Measurements from ENCODE around the gene TPRX1.
"Not testable (repeated sequence)": the region's sequence is repeated elsewhere in the genome, so short reads cannot be mapped to it uniquely, and the experiment has no call there.

TPRX1 gene

DNA sequence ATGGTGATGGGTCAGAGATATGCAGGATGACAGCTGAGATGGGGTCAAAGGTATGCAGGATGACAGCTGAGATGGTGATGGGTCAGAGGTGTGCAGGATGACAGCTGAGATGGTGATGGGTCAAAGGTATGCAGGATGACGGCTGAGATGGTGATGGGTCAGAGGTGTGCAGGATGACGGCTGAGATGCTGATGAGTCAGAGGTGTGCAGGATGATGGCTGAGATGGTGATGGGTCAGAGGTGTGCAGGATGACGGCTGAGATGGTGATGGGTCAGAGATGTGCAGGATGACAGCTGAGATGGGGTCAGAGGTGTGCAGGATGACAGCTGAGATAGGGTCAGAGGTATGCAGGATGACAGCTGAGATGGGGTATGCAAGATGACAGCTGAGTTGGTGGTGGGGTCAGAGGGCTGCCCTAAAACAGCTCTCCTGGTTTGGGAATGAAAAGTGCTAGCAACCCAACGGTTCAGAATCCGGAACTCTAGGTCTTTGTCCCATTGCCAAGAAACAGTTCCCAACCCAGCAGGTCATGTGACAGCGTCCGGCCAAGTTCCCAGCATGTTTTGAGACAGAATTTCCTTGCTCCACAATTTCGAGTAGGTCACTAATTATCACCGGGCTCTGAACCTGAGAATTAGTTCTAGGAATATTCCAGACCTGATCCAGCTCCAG, 22.6 kb downstream of the TPRX1 start:
- Histone ChIP-seq H3K27me3 (ENCODE audit: control insufficient read depth, insufficient read depth, low read length) (no peaks in the 10 kb centered on the region), H3K4me1 (ENCODE audit: control insufficient read depth, insufficient read depth, low read length) (peaks cover 3% of the 10 kb centered on the region; the same call in 1 of the 2 replicates), H3K9me3 (ENCODE audit: control insufficient read depth, insufficient read depth, low read length) (no peaks in the 10 kb centered on the region), H3K36me3 (ENCODE audit: control insufficient read depth, insufficient read depth, low read length) (peaks cover 27% of the 10 kb centered on the region), H3K27ac (ENCODE audit: low read length) (no peak overlapping the region), H3K4me3 (ENCODE audit: low read length) (no peak overlapping the region)
- WGBS (ENCODE audit: insufficient coverage, insufficient read length): no CpG with 5 or more reads among the region's 9 CpGs
- no peak for DNase-seq (ENCODE audit: low read depth, low spot score)

DNA sequence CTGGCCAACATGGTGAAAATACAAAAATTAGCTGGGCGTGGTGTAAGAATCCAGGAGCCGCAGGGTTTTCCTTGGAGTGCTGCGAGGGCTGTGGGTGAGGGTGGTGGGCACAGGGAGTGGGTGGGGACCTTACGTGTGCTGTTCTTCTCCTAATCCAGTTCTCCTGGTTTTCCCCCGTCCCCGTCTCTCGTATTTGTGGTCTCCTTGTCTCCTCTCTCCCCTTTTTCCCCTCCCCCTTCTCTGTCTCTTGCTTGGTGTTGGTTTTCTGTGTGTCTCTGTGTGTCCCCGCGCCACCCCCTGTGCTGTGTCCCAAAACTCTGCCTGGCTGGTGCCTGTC, 24.2 kb downstream of the TPRX1 start:
- DNase-seq (ENCODE audit: low read depth, low spot score): no peak
- H3K27ac ChIP-seq (ENCODE audit: low read length): no peak overlapping the region
- no peak overlapping the region for H3K4me3 ChIP-seq (ENCODE audit: low read length)
- no peaks in the 10 kb centered on the region for H3K27me3 ChIP-seq (ENCODE audit: control insufficient read depth, insufficient read depth, low read length)
- no peaks in the 10 kb centered on the region for H3K9me3 ChIP-seq (ENCODE audit: control insufficient read depth, insufficient read depth, low read length)
- WGBS (ENCODE audit: insufficient coverage, insufficient read length): no CpG with 5 or more reads among the region's 9 CpGs
- H3K4me1 ChIP-seq (ENCODE audit: control insufficient read depth, insufficient read depth, low read length): peaks cover 3% of the 10 kb centered on the region; the same call in 1 of the 2 replicates
- H3K36me3 ChIP-seq (ENCODE audit: control insufficient read depth, insufficient read depth, low read length): peaks cover 22% of the 10 kb centered on the region

GRCh38 chr19:47779524-47780214, 24.7 kb downstream of the TPRX1 start:
- WGBS (ENCODE audit: insufficient coverage, insufficient read length): no CpG with 5 or more reads among the region's 24 CpGs
- peaks cover 3% of the 10 kb centered on the region; the same call in 1 of the 2 replicates for H3K4me1 ChIP-seq (ENCODE audit: control insufficient read depth, insufficient read depth, low read length)
- no peak for DNase-seq (ENCODE audit: low read depth, low spot score)
- peak overlapping the region; percentile 94; the same call in 1 of the 2 replicates for H3K4me3 ChIP-seq (ENCODE audit: low read length)
- no peak overlapping the region for H3K27ac ChIP-seq (ENCODE audit: low read length)
- H3K27me3 ChIP-seq (ENCODE audit: control insufficient read depth, insufficient read depth, low read length): no peaks in the 10 kb centered on the region
- peaks cover 22% of the 10 kb centered on the region for H3K36me3 ChIP-seq (ENCODE audit: control insufficient read depth, insufficient read depth, low read length)
- H3K9me3 ChIP-seq (ENCODE audit: control insufficient read depth, insufficient read depth, low read length): no peaks in the 10 kb centered on the region

GRCh38 chr19:47778954-47779351, 25.4 kb downstream of the TPRX1 start:
- H3K36me3 ChIP-seq (ENCODE audit: control insufficient read depth, insufficient read depth, low read length): peaks cover 17% of the 10 kb centered on the region
- DNase-seq (ENCODE audit: low read depth, low spot score): no peak
- H3K4me1 ChIP-seq (ENCODE audit: control insufficient read depth, insufficient read depth, low read length): peaks cover 3% of the 10 kb centered on the region; the same call in 1 of the 2 replicates
- no CpG with 5 or more reads among the region's 20 CpGs for WGBS (ENCODE audit: insufficient coverage, insufficient read length)
- no peaks in the 10 kb centered on the region for H3K9me3 ChIP-seq (ENCODE audit: control insufficient read depth, insufficient read depth, low read length)
- no peak overlapping the region for H3K27ac ChIP-seq (ENCODE audit: low read length)
- H3K4me3 ChIP-seq (ENCODE audit: low read length): peak overlapping the region; percentile 94
- no peaks in the 10 kb centered on the region for H3K27me3 ChIP-seq (ENCODE audit: control insufficient read depth, insufficient read depth, low read length)

GRCh38 chr19:47778049-47778953, 26.1 kb downstream of the TPRX1 start, which contains the start of gene SELENOW:
Gene SELENOW, plus strand, starts transcription at chr19:47778703. Its CDS starts 83 bp downstream, at chr19:47778786.
- H3K27ac ChIP-seq (ENCODE audit: low read length): no peak within 1 kb of the TSS

DNA sequence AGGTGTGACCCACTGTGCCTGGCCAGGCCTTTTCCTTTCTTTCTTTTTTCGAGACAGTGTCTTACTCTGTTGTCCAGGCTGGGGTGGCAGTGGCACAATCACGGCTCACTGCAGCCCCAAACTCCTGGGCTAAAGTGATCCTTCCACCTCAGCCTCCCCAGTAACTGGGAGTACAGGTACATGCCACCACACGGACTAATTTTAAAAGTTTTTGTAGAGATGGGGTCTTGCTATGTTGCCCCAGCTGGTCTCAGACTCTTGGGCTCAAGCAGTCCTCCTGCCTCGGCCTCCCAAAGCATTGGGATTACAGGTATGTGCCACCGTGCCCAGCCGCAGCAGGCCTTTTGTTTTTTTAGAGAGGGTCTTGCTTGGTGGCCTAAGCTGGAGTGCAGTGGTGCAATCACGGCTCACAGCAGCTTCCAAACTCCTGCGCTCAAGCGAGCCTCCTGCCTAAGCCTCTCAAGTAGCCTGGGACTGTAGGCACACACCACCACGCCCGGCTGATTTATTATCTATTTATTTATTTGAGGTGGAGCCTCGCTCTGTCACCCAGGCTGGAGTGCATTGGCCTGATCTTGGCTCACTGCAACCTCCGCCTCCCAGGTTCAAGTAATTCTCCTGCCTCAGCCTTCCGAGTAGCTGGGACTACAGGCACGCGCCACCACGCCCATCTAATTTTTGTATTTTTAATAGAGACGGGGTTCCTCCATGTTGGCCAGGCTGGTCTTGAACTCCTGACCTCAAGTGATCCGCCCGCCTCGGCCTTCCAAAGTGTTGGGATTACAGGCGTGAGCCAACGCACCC, 26.9 kb downstream of the TPRX1 start:
- Histone ChIP-seq H3K36me3 (ENCODE audit: control insufficient read depth, insufficient read depth, low read length) (peaks cover 17% of the 10 kb centered on the region), H3K4me3 (ENCODE audit: low read length) (peak overlapping the region; percentile 94; the same call in 1 of the 2 replicates)
- not testable (repeated sequence) for H3K4me1 ChIP-seq (ENCODE audit: control insufficient read depth, insufficient read depth, low read length); H3K27me3 ChIP-seq (ENCODE audit: control insufficient read depth, insufficient read depth, low read length); DNase-seq (ENCODE audit: low read depth, low spot score); H3K27ac ChIP-seq (ENCODE audit: low read length); H3K9me3 ChIP-seq (ENCODE audit: control insufficient read depth, insufficient read depth, low read length)
- WGBS (ENCODE audit: insufficient coverage, insufficient read length): no CpG with 5 or more reads among the region's 23 CpGs

More at GRCh38 chr19:47778049-47778953, 26.1 kb downstream of the TPRX1 start, which contains the start of gene SELENOW:
- no peaks in the 10 kb centered on the region for H3K27me3 ChIP-seq (ENCODE audit: control insufficient read depth, insufficient read depth, low read length)
- H3K4me1 ChIP-seq (ENCODE audit: control insufficient read depth, insufficient read depth, low read length): peaks cover 3% of the 10 kb centered on the region; the same call in 1 of the 2 replicates
- peaks cover 17% of the 10 kb centered on the region for H3K36me3 ChIP-seq (ENCODE audit: control insufficient read depth, insufficient read depth, low read length)
- DNase-seq (ENCODE audit: low read depth, low spot score): no peak
- no peaks in the 10 kb centered on the region for H3K9me3 ChIP-seq (ENCODE audit: control insufficient read depth, insufficient read depth, low read length)
- peak within 1 kb of the TSS; percentile 94 for H3K4me3 ChIP-seq (ENCODE audit: low read length)
- no CpG with 5 or more reads among the region's 65 CpGs for WGBS (ENCODE audit: insufficient coverage, insufficient read length)

GRCh38 chr19:47776568-47776967, 27.8 kb downstream of the TPRX1 start:
- peaks cover 3% of the 10 kb centered on the region; the same call in 1 of the 2 replicates for H3K4me1 ChIP-seq (ENCODE audit: control insufficient read depth, insufficient read depth, low read length)
- WGBS (ENCODE audit: insufficient coverage, insufficient read length): no CpG with 5 or more reads among the region's 4 CpGs
- no peak for DNase-seq (ENCODE audit: low read depth, low spot score)
- no peak overlapping the region for H3K4me3 ChIP-seq (ENCODE audit: low read length)
- no peak overlapping the region for H3K27ac ChIP-seq (ENCODE audit: low read length)
- no peaks in the 10 kb centered on the region for H3K9me3 ChIP-seq (ENCODE audit: control insufficient read depth, insufficient read depth, low read length)
- H3K36me3 ChIP-seq (ENCODE audit: control insufficient read depth, insufficient read depth, low read length): peaks cover 10% of the 10 kb centered on the region
- no peaks in the 10 kb centered on the region for H3K27me3 ChIP-seq (ENCODE audit: control insufficient read depth, insufficient read depth, low read length)

DNA sequence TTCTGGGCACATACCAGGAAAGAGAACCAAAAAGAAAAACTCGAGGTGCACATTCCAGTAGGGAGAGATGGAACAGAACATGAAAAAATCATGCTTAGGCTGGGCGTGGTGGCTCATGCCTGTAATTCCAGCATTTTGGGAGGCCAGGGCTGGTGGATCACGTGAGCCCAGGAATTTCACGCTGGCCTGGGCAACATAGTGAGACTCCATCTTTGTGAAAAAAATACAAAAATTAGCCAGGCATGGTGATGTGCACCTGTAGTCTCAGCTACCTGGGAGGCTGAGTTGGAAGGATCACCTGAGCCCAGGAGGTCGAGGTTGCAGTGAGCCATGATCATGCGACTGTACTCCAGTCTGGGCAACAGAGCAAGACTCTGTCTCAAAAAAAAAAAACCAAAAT, 33.1 kb downstream of the TPRX1 start:
- not testable (repeated sequence) for H3K4me1 ChIP-seq (ENCODE audit: control insufficient read depth, insufficient read depth, low read length); H3K9me3 ChIP-seq (ENCODE audit: control insufficient read depth, insufficient read depth, low read length); H3K27ac ChIP-seq (ENCODE audit: low read length); DNase-seq (ENCODE audit: low read depth, low spot score); H3K4me3 ChIP-seq (ENCODE audit: low read length); H3K27me3 ChIP-seq (ENCODE audit: control insufficient read depth, insufficient read depth, low read length); H3K36me3 ChIP-seq (ENCODE audit: control insufficient read depth, insufficient read depth, low read length)
- WGBS (ENCODE audit: insufficient coverage, insufficient read length): no CpG with 5 or more reads among the region's 6 CpGs

DNA sequence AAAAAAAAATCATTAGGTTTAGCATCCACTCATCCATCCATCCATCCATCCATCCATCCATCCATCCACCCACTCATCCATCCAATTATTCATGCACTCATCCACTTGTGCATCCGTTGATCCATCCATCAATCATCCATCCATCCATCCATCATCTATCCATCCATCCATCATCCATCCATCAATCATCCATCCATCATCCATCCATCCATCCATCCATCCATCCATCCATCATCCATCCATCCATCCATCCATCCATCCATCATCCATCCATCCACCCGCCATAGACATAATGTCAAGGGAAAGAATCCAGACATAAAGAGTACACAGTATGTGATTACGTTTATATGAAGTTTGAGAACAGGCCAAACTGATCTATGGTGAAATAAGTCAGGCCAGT, 34.8 kb downstream of the TPRX1 start:
- Histone ChIP-seq H3K27ac (ENCODE audit: low read length) (no peak overlapping the region), H3K4me3 (ENCODE audit: low read length) (no peak overlapping the region), H3K9me3 (ENCODE audit: control insufficient read depth, insufficient read depth, low read length) (no peaks in the 10 kb centered on the region), H3K4me1 (ENCODE audit: control insufficient read depth, insufficient read depth, low read length) (peaks cover 2% of the 10 kb centered on the region; the same call in 1 of the 2 replicates), H3K36me3 (ENCODE audit: control insufficient read depth, insufficient read depth, low read length) (no peaks in the 10 kb centered on the region), H3K27me3 (ENCODE audit: control insufficient read depth, insufficient read depth, low read length) (no peaks in the 10 kb centered on the region)
- no peak for DNase-seq (ENCODE audit: low read depth, low spot score)
- WGBS (ENCODE audit: insufficient coverage, insufficient read length): no CpG with 5 or more reads among the region's 3 CpGs
